ENCODE data around the gene HMCN2. TPM values are rescaled to one million over a fixed set of nuclear protein-coding genes. Genes with fewer than 3 reads are reported as not detected.

Gene HMCN2
- total and polyA plus RNA-seq, 9 donors, result 0.12 to 4.2 (median 0.98) TPM

DNA sequence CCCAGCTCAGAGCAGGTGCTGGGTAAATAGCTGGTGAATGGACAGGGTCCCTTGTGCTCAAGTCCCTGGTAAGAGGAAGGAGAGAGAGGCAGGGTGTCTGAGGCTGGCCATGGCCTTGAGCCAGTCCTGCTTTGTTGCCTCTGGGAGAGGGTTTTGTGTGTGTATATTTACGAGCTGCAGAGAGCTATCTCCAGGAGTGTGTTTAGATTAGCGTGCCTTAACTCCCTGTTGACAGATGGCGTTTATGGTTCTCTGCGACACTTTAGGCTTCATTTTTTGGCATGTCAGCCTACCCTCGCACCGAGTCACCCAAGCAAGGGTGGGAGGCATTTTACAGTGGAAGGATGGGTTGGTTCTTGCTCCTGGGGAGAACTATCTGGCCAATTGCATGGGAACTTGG is 22.2 kb downstream of the HMCN2 start:
- Histone ChIP-seq H3K4me3 (no peak overlapping the region), H3K36me3 (no peaks in the 10 kb centered on the region), H3K27ac (no peak overlapping the region), H3K4me1 (ENCODE audit: insufficient read depth) (no peaks in the 10 kb centered on the region), H3K27me3 (no peaks in the 10 kb centered on the region), H3K9me3 (no peaks in the 10 kb centered on the region)
- no peak for TF ChIP-seq CTCF (IDR thresholded peaks at IDR 0.05)
- no peak for TF ChIP-seq POLR2A (IDR thresholded peaks at IDR 0.05)
- TF ChIP-seq EP300 (IDR thresholded peaks at IDR 0.05), result no peak
- no peak for DNase-seq
- intact Hi-C loops (cut with DNase I), result no loop called here
- WGBS, 3 donors, result 21 to 48% (median 43%) methylated on average over 6 of the region's 6 CpGs

GRCh38 chr9:130288393-130288792 is 22.8 kb downstream of the HMCN2 start:
- peak in 1 of 5 donors; percentile 7 for DNase-seq
- H3K9me3 ChIP-seq, result no peaks in the 10 kb centered on the region
- H3K27me3 ChIP-seq, result no peaks in the 10 kb centered on the region
- intact Hi-C loops (cut with DNase I), result no loop called here
- no peak overlapping the region for H3K4me3 ChIP-seq
- TF ChIP-seq EP300 (IDR thresholded peaks at IDR 0.05) (no peak), CTCF (IDR thresholded peaks at IDR 0.05) (no peak), POLR2A (IDR thresholded peaks at IDR 0.05) (no peak)
- H3K36me3 ChIP-seq, result no peaks in the 10 kb centered on the region
- WGBS, 3 donors, result 66 to 80% (median 69%) methylated on average over 6 of the region's 6 CpGs
- no peak overlapping the region for H3K27ac ChIP-seq
- H3K4me1 ChIP-seq (ENCODE audit: insufficient read depth), result no peaks in the 10 kb centered on the region

DNA sequence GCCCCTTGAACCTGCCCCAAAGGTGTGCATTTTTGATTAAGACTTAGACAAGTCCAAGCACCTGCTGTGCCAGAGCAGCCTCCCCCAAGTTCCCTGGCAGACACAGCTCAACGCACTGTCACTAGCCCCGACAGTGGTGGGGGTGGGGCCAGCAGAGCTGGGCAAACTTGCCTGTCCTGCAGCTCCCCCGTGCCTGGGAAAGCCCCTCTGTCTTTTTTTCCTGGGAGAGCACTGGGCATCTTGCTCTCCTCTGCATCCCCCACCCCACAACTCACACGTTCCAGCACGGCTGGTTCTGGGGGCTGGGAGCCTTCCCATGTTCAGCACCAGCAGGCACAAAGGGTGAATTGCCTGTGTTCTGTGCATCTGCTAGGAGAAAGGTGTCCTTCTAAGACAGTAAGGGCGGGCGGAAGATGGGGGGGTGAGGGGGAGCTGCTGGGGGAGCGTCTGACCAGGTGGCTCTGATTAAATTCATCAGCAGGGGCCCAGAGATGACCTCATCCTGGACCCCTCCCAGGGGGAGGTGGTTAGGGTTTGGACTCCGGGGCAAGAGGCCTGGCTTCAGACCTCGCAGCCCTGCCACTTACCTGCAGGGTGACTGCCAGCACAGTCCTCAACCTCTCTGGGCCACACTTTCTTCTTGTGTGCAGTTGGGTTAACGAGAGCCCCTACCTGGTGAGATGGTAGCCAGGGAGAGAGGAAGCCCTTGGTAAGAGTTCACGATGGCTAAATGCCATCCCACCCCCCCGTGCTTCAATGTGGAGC is 23.5 kb downstream of the HMCN2 start:
- no peaks in the 10 kb centered on the region for H3K4me1 ChIP-seq (ENCODE audit: insufficient read depth)
- H3K9me3 ChIP-seq, result no peaks in the 10 kb centered on the region
- no peaks in the 10 kb centered on the region for H3K27me3 ChIP-seq
- no peaks in the 10 kb centered on the region for H3K36me3 ChIP-seq
- no peak for TF ChIP-seq CTCF (IDR thresholded peaks at IDR 0.05)
- no peak for TF ChIP-seq POLR2A (IDR thresholded peaks at IDR 0.05)
- TF ChIP-seq EP300 (IDR thresholded peaks at IDR 0.05), result no peak
- DNase-seq, result peak in 1 of 5 donors; percentile 10
- no peak overlapping the region for H3K27ac ChIP-seq
- WGBS, 3 donors, result 51 to 58% (median 53%) methylated on average over 13 of the region's 13 CpGs
- H3K4me3 ChIP-seq, result no peak overlapping the region
- intact Hi-C loops (cut with DNase I), result no loop called here

- no peaks in the 10 kb centered on the region for H3K27me3 ChIP-seq
- 26 to 41% (median 36%) methylated on average over 11 to 12 of the region's 12 CpGs for WGBS, 3 donors
- no peak overlapping the region for H3K4me3 ChIP-seq
- peak in 1 of 5 donors; percentile 11 for DNase-seq
- H3K36me3 ChIP-seq, result no peaks in the 10 kb centered on the region
- no peak overlapping the region for H3K27ac ChIP-seq
- no peaks in the 10 kb centered on the region for H3K9me3 ChIP-seq
- intact Hi-C loops (cut with DNase I), result no loop called here
- H3K4me1 ChIP-seq (ENCODE audit: insufficient read depth), result no peaks in the 10 kb centered on the region
- no peak for TF ChIP-seq POLR2A (IDR thresholded peaks at IDR 0.05)
- no peak for TF ChIP-seq CTCF (IDR thresholded peaks at IDR 0.05)
- no peak for TF ChIP-seq EP300 (IDR thresholded peaks at IDR 0.05)
These were observed 24.2 kb downstream of the HMCN2 start for GRCh38 chr9:130289711-130290241.

Data from ovary (tissue), 9 donors.